ENCODE results near the gene SEMA4A.

SEMA4A gene

GRCh38 chr1:156149374-156150332 lies 3.7 kb upstream of the SEMA4A start:
- DNase-seq (ENCODE audit: low read depth, low spot score), result no peak

GRCh38 chr1:156150333-156151011 lies 2.9 kb upstream of the SEMA4A start:
- no peak for DNase-seq (ENCODE audit: low read depth, low spot score)

More at GRCh38 chr1:156149374-156150332, 3.7 kb upstream of the SEMA4A start:
- H3K36me3 ChIP-seq (ENCODE audit: insufficient read depth, low read length), result no peaks in the 10 kb centered on the region
- H3K9me3 ChIP-seq (ENCODE audit: low read depth, low read length), result no peaks in the 10 kb centered on the region
- no peak for TF ChIP-seq FOXP2 (optimal IDR thresholded peaks at IDR 0.05; ENCODE audit: control extremely low read depth, extremely low read length, insufficient read depth)
- TF ChIP-seq POLR2AphosphoS5 (IDR thresholded peaks at IDR 0.05; ENCODE audit: borderline replicate concordance, low read depth, low read length), result no peak
- TF ChIP-seq EZH2 (IDR thresholded peaks at IDR 0.05), result no peak
- H3K27ac ChIP-seq, result no peak overlapping the region
- no peak overlapping the region for H3K9ac ChIP-seq (ENCODE audit: insufficient read length)
- H3K4me3 ChIP-seq, result no peak overlapping the region

GRCh38 chr1:156151093-156151688 lies 2.2 kb upstream of the SEMA4A start:
- Histone ChIP-seq H3K9me3 (ENCODE audit: low read depth, low read length) (no peaks in the 10 kb centered on the region), H3K9ac (ENCODE audit: insufficient read length) (no peak overlapping the region), H3K27ac (no peak overlapping the region), H3K36me3 (ENCODE audit: insufficient read depth, low read length) (no peaks in the 10 kb centered on the region), H3K4me3 (no peak overlapping the region)
- no peak for TF ChIP-seq POLR2AphosphoS5 (IDR thresholded peaks at IDR 0.05; ENCODE audit: borderline replicate concordance, low read depth, low read length)
- no peak for TF ChIP-seq EZH2 (IDR thresholded peaks at IDR 0.05)
- no peak for TF ChIP-seq FOXP2 (optimal IDR thresholded peaks at IDR 0.05; ENCODE audit: control extremely low read depth, extremely low read length, insufficient read depth)
- DNase-seq (ENCODE audit: low read depth, low spot score), result no peak

More at GRCh38 chr1:156150333-156151011, 2.9 kb upstream of the SEMA4A start:
- no peak overlapping the region for H3K9ac ChIP-seq (ENCODE audit: insufficient read length)
- no peaks in the 10 kb centered on the region for H3K36me3 ChIP-seq (ENCODE audit: insufficient read depth, low read length)
- H3K27ac ChIP-seq, result no peak overlapping the region
- TF ChIP-seq EZH2 (IDR thresholded peaks at IDR 0.05) (no peak), POLR2AphosphoS5 (IDR thresholded peaks at IDR 0.05; ENCODE audit: borderline replicate concordance, low read depth, low read length) (no peak), FOXP2 (optimal IDR thresholded peaks at IDR 0.05; ENCODE audit: control extremely low read depth, extremely low read length, insufficient read depth) (no peak)
- no peaks in the 10 kb centered on the region for H3K9me3 ChIP-seq (ENCODE audit: low read depth, low read length)
- no peak overlapping the region for H3K4me3 ChIP-seq

GRCh38 chr1:156152628-156153027 lies 757 bp upstream of the SEMA4A start:
- Histone ChIP-seq H3K36me3 (ENCODE audit: insufficient read depth, low read length) (no peaks in the 10 kb centered on the region), H3K27ac (no peak overlapping the region), H3K4me3 (no peak overlapping the region), H3K9ac (ENCODE audit: insufficient read length) (no peak overlapping the region), H3K9me3 (ENCODE audit: low read depth, low read length) (no peaks in the 10 kb centered on the region)
- TF ChIP-seq POLR2AphosphoS5 (IDR thresholded peaks at IDR 0.05; ENCODE audit: borderline replicate concordance, low read depth, low read length) (no peak), EZH2 (IDR thresholded peaks at IDR 0.05) (no peak), FOXP2 (optimal IDR thresholded peaks at IDR 0.05; ENCODE audit: control extremely low read depth, extremely low read length, insufficient read depth) (no peak)
- DNase-seq (ENCODE audit: low read depth, low spot score), result no peak

- no peak overlapping the region for H3K4me3 ChIP-seq
These were observed 948 bp downstream of the SEMA4A start for GRCh38 chr1:156154317-156154749.

GRCh38 chr1:156155756-156156510 lies 2.5 kb downstream of the SEMA4A start:
- no peak overlapping the region for H3K9ac ChIP-seq (ENCODE audit: insufficient read length)
- H3K9me3 ChIP-seq (ENCODE audit: low read depth, low read length), result no peaks in the 10 kb centered on the region
- H3K27ac ChIP-seq, result no peak overlapping the region
- H3K36me3 ChIP-seq (ENCODE audit: insufficient read depth, low read length), result no peaks in the 10 kb centered on the region
- no peak for DNase-seq (ENCODE audit: low read depth, low spot score)
- no peak overlapping the region for H3K4me3 ChIP-seq
- TF ChIP-seq FOXP2 (optimal IDR thresholded peaks at IDR 0.05; ENCODE audit: control extremely low read depth, extremely low read length, insufficient read depth), result no peak
- no peak for TF ChIP-seq EZH2 (IDR thresholded peaks at IDR 0.05)
- no peak for TF ChIP-seq POLR2AphosphoS5 (IDR thresholded peaks at IDR 0.05; ENCODE audit: borderline replicate concordance, low read depth, low read length)

More at GRCh38 chr1:156154317-156154749, 948 bp downstream of the SEMA4A start:
- H3K9me3 ChIP-seq (ENCODE audit: low read depth, low read length), result no peaks in the 10 kb centered on the region
- no peaks in the 10 kb centered on the region for H3K36me3 ChIP-seq (ENCODE audit: insufficient read depth, low read length)
- H3K9ac ChIP-seq (ENCODE audit: insufficient read length), result no peak overlapping the region
- no peak for DNase-seq (ENCODE audit: low read depth, low spot score)
- TF ChIP-seq EZH2 (IDR thresholded peaks at IDR 0.05) (no peak), FOXP2 (optimal IDR thresholded peaks at IDR 0.05; ENCODE audit: control extremely low read depth, extremely low read length, insufficient read depth) (no peak), POLR2AphosphoS5 (IDR thresholded peaks at IDR 0.05; ENCODE audit: borderline replicate concordance, low read depth, low read length) (no peak)
- H3K27ac ChIP-seq, result no peak overlapping the region

GRCh38 chr1:156157506-156157905 lies 4.1 kb downstream of the SEMA4A start:
- TF ChIP-seq FOXP2 (optimal IDR thresholded peaks at IDR 0.05; ENCODE audit: control extremely low read depth, extremely low read length, insufficient read depth), result no peak
- no peak for DNase-seq (ENCODE audit: low read depth, low spot score)
- Histone ChIP-seq H3K27ac (no peak overlapping the region), H3K4me3 (no peak overlapping the region), H3K9ac (ENCODE audit: insufficient read length) (no peak overlapping the region), H3K9me3 (ENCODE audit: low read depth, low read length) (no peaks in the 10 kb centered on the region), H3K36me3 (ENCODE audit: insufficient read depth, low read length) (no peaks in the 10 kb centered on the region)
